Measurements from ENCODE around the gene CD70. TPM values are rescaled to one million over a fixed set of nuclear protein-coding genes. Genes with fewer than 3 reads are reported as not detected.
"Not testable (repeated sequence)": the region's sequence is repeated elsewhere in the genome, so short reads cannot be mapped to it uniquely, and the experiment has no call there.

The CD70 gene
- total and polyA plus RNA-seq, 4 donors, result not detected

GRCh38 chr19:6598254-6598892, 7.4 kb upstream of the CD70 start:
- 66% methylated on average over 6 of the region's 6 CpGs for WGBS

DNA sequence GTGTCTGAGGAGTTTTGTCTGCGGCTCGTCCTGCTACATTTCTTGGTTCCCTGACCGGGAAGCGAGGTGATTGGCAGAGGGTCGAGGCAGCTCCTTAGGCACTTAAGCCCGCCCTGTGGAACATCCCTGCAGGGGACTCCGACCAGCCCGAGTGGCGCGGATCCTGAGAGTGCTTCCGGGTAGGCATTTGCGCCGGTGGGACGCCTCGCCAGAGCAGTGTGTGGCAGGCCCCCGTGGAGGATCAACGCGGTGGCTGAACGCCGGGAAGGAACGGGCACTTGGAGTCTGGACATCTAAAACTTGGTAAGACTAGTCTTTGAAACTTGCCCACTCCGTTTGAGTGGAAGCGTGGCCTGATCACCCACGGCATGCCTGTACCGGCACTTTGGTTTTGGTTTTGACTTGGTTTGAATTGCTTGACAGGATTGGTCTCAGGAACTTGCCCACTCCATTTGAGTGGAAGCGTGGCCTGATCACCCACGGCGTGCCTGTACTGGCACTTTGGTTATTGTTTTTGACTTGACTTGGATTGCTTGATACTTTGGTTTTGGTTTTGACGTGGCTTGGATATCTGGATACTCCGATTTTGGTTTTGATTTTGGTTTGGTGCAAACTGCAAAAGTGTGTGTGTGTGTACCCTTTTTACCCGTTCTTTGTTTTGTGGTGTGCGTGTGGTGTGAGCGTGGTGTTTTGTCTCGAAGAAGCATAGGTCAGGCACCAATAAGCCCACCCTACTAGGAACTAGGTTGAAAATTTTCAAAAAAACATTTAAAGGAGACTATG, 6.7 kb upstream of the CD70 start:
- H3K36me3 ChIP-seq (ENCODE audit: control insufficient read depth in 4 of 4, insufficient read depth in 3 of 4, low read depth in 1 of 4, low read length in 3 of 4); H3K4me3 ChIP-seq (ENCODE audit: low read depth in 1 of 3, low read length in 3 of 3); H3K9me3 ChIP-seq (ENCODE audit: control insufficient read depth in 4 of 4, low read length in 3 of 4); H3K27ac ChIP-seq (ENCODE audit: low read depth in 1 of 2, low read length in 2 of 2); H3K27me3 ChIP-seq (ENCODE audit: control insufficient read depth in 4 of 4, insufficient read depth in 4 of 4, low read length in 3 of 4); H3K4me1 ChIP-seq (ENCODE audit: control insufficient read depth in 4 of 4, insufficient read depth in 4 of 4, low read length in 3 of 4); DNase-seq (ENCODE audit: low spot score); H3K9ac ChIP-seq (ENCODE audit: low read depth in 1 of 2, low read length in 2 of 2): not testable (repeated sequence)
- 93% methylated on average over 34 of the region's 34 CpGs for WGBS

More at GRCh38 chr19:6598254-6598892, 7.4 kb upstream of the CD70 start:
- H3K9ac ChIP-seq (ENCODE audit: low read depth in 1 of 2, low read length in 2 of 2); H3K4me1 ChIP-seq (ENCODE audit: control insufficient read depth in 4 of 4, insufficient read depth in 4 of 4, low read length in 3 of 4); H3K9me3 ChIP-seq (ENCODE audit: control insufficient read depth in 4 of 4, low read length in 3 of 4); H3K4me3 ChIP-seq (ENCODE audit: low read depth in 1 of 3, low read length in 3 of 3); H3K27ac ChIP-seq (ENCODE audit: low read depth in 1 of 2, low read length in 2 of 2); H3K36me3 ChIP-seq (ENCODE audit: control insufficient read depth in 4 of 4, insufficient read depth in 3 of 4, low read depth in 1 of 4, low read length in 3 of 4); DNase-seq (ENCODE audit: low spot score); H3K27me3 ChIP-seq (ENCODE audit: control insufficient read depth in 4 of 4, insufficient read depth in 4 of 4, low read length in 3 of 4): not testable (repeated sequence)

DNA sequence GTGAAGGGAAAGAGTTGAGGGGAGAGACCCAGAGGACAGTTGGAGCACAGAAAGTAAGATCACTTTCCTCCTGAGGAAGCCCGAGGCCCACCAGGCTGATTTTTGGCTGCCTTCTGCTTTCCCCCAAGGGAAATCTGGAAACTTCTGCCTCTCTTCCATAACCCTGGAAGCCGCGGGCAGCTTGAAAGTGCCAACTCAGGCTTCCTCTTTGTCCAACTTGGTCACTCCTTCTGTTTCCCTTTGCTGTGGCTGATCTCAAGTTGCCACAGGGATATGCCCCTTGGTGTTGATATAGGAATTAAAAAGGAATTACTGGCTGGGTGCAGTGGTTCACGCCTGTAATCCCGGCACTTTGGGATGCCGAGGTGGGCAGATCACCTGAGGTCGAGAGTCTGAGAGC, 5.7 kb upstream of the CD70 start:
- H3K4me1 ChIP-seq (ENCODE audit: control insufficient read depth in 4 of 4, insufficient read depth in 4 of 4, low read length in 3 of 4), result no peaks in the 10 kb centered on the region
- no peak overlapping the region for H3K27ac ChIP-seq (ENCODE audit: low read depth in 1 of 2, low read length in 2 of 2)
- H3K27me3 ChIP-seq (ENCODE audit: control insufficient read depth in 4 of 4, insufficient read depth in 4 of 4, low read length in 3 of 4), result peaks cover 0 to 9% (median 1%) of the 10 kb centered on the region in 4 donors
- no peaks in the 10 kb centered on the region for H3K36me3 ChIP-seq (ENCODE audit: control insufficient read depth in 4 of 4, insufficient read depth in 3 of 4, low read depth in 1 of 4, low read length in 3 of 4)
- no peak overlapping the region for H3K4me3 ChIP-seq (ENCODE audit: low read depth in 1 of 3, low read length in 3 of 3)
- 77% methylated on average over 7 of the region's 7 CpGs for WGBS
- TF ChIP-seq FOXA1 (IDR thresholded peaks at IDR 0.05) (no peak), YY1 (IDR thresholded peaks at IDR 0.05) (no peak), SP1 (IDR thresholded peaks at IDR 0.05) (no peak), ZBTB33 (IDR thresholded peaks at IDR 0.05) (no peak), RAD21 (IDR thresholded peaks at IDR 0.05) (no peak), HNF4G (IDR thresholded peaks at IDR 0.05) (no peak), NR2F2 (IDR thresholded peaks at IDR 0.05) (no peak), RXRA (IDR thresholded peaks at IDR 0.05) (no peak), REST (IDR thresholded peaks at IDR 0.05) (no peak), HNF4A (conservative IDR thresholded peaks at IDR 0.05) (no peak), EGR1 (IDR thresholded peaks at IDR 0.05; ENCODE audit: low read depth in 2 of 2) (no peak), FOXA2 (IDR thresholded peaks at IDR 0.05) (no peak)
- TF ChIP-seq, protein P1, sequence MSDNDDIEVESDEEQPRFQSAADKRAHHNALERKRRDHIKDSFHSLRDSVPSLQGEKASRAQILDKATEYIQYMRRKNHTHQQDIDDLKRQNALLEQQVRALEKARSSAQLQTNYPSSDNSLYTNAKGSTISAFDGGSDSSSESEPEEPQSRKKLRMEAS (IDR thresholded peaks at IDR 0.05), result no peak
- TF ChIP-seq, protein P2, sequence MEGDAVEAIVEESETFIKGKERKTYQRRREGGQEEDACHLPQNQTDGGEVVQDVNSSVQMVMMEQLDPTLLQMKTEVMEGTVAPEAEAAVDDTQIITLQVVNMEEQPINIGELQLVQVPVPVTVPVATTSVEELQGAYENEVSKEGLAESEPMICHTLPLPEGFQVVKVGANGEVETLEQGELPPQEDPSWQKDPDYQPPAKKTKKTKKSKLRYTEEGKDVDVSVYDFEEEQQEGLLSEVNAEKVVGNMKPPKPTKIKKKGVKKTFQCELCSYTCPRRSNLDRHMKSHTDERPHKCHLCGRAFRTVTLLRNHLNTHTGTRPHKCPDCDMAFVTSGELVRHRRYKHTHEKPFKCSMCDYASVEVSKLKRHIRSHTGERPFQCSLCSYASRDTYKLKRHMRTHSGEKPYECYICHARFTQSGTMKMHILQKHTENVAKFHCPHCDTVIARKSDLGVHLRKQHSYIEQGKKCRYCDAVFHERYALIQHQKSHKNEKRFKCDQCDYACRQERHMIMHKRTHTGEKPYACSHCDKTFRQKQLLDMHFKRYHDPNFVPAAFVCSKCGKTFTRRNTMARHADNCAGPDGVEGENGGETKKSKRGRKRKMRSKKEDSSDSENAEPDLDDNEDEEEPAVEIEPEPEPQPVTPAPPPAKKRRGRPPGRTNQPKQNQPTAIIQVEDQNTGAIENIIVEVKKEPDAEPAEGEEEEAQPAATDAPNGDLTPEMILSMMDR (IDR thresholded peaks at IDR 0.05; ENCODE audit: low read depth, low read length, missing input control), result no peak
- no peak overlapping the region for H3K9ac ChIP-seq (ENCODE audit: low read depth in 1 of 2, low read length in 2 of 2)
- no peaks in the 10 kb centered on the region for H3K9me3 ChIP-seq (ENCODE audit: control insufficient read depth in 4 of 4, low read length in 3 of 4)
- DNase-seq (ENCODE audit: low spot score), result no peak

Measured in liver (tissue), 9 donors.